ENCODE data around the gene TRIM7.

TRIM7 gene

GRCh38 chr5:181187500-181188213, 17.3 kb downstream of the TRIM7 start:
- H3K27me3 ChIP-seq (ENCODE audit: insufficient read depth, low read depth) = no peaks in the 10 kb centered on the region
- peak overlapping the region; percentile 52; the same call in 1 of the 2 replicates for H3K9ac ChIP-seq
- H3K4me2 ChIP-seq = peak overlapping the region; percentile 40
- no peaks in the 10 kb centered on the region for H4K20me1 ChIP-seq (ENCODE audit: insufficient read depth)
- H3K4me1 ChIP-seq (ENCODE audit: low read depth, poor library complexity, severe bottlenecking) = peaks cover 8% of the 10 kb centered on the region
- no peaks in the 10 kb centered on the region for H3K79me2 ChIP-seq (ENCODE audit: insufficient read depth, low read depth)
- TF ChIP-seq, protein P1, sequence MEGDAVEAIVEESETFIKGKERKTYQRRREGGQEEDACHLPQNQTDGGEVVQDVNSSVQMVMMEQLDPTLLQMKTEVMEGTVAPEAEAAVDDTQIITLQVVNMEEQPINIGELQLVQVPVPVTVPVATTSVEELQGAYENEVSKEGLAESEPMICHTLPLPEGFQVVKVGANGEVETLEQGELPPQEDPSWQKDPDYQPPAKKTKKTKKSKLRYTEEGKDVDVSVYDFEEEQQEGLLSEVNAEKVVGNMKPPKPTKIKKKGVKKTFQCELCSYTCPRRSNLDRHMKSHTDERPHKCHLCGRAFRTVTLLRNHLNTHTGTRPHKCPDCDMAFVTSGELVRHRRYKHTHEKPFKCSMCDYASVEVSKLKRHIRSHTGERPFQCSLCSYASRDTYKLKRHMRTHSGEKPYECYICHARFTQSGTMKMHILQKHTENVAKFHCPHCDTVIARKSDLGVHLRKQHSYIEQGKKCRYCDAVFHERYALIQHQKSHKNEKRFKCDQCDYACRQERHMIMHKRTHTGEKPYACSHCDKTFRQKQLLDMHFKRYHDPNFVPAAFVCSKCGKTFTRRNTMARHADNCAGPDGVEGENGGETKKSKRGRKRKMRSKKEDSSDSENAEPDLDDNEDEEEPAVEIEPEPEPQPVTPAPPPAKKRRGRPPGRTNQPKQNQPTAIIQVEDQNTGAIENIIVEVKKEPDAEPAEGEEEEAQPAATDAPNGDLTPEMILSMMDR (conservative IDR thresholded peaks at IDR 0.05; ENCODE audit: low read depth, low read length) = peak; percentile 12; the same call in 1 of the 2 replicates
- H3K27ac ChIP-seq = peak overlapping the region; percentile 57
- no peaks in the 10 kb centered on the region for H3K36me3 ChIP-seq (ENCODE audit: insufficient read depth)
- H2AFZ ChIP-seq (ENCODE audit: low read depth) = peak overlapping the region; percentile 60; the same call in 1 of the 2 replicates
- no peak overlapping the region for H3K4me3 ChIP-seq (IDR thresholded peaks at IDR 0.05; ENCODE audit: insufficient read depth, low read depth, low read length)

- Histone ChIP-seq H4K20me1 (ENCODE audit: insufficient read depth) (no peaks in the 10 kb centered on the region), H3K4me3 (IDR thresholded peaks at IDR 0.05; ENCODE audit: insufficient read depth, low read depth, low read length) (no peak overlapping the region), H3K9ac (peak overlapping the region; percentile 52; the same call in 1 of the 2 replicates), H3K4me2 (peak overlapping the region; percentile 40), H3K27me3 (ENCODE audit: insufficient read depth, low read depth) (no peaks in the 10 kb centered on the region), H2AFZ (ENCODE audit: low read depth) (peak overlapping the region; percentile 60; the same call in 1 of the 2 replicates), H3K4me1 (ENCODE audit: low read depth, poor library complexity, severe bottlenecking) (peaks cover 14% of the 10 kb centered on the region), H3K79me2 (ENCODE audit: insufficient read depth, low read depth) (no peaks in the 10 kb centered on the region), H3K27ac (peak overlapping the region; percentile 57), H3K36me3 (ENCODE audit: insufficient read depth) (no peaks in the 10 kb centered on the region)
- TF ChIP-seq, protein P1 (conservative IDR thresholded peaks at IDR 0.05; ENCODE audit: low read depth, low read length) = no peak
Observed at GRCh38 chr5:181186986-181187499, 18.0 kb downstream of the TRIM7 start.

GRCh38 chr5:181186022-181186421, 19.0 kb downstream of the TRIM7 start:
- Histone ChIP-seq H3K27ac (no peak overlapping the region), H3K79me2 (ENCODE audit: insufficient read depth, low read depth) (no peaks in the 10 kb centered on the region), H3K4me2 (no peak overlapping the region; the same call in 1 of the 2 replicates), H2AFZ (ENCODE audit: low read depth) (no peak overlapping the region), H3K4me1 (ENCODE audit: low read depth, poor library complexity, severe bottlenecking) (peaks cover 19% of the 10 kb centered on the region), H3K36me3 (ENCODE audit: insufficient read depth) (no peaks in the 10 kb centered on the region), H4K20me1 (ENCODE audit: insufficient read depth) (no peaks in the 10 kb centered on the region), H3K9ac (no peak overlapping the region), H3K27me3 (ENCODE audit: insufficient read depth, low read depth) (no peaks in the 10 kb centered on the region), H3K4me3 (IDR thresholded peaks at IDR 0.05; ENCODE audit: insufficient read depth, low read depth, low read length) (no peak overlapping the region)
- TF ChIP-seq, protein P1 (conservative IDR thresholded peaks at IDR 0.05; ENCODE audit: low read depth, low read length) = no peak

- peaks cover 24% of the 10 kb centered on the region for H3K4me1 ChIP-seq (ENCODE audit: low read depth, poor library complexity, severe bottlenecking)
- H3K27ac ChIP-seq = peak overlapping the region; percentile 95; the same call in 1 of the 2 replicates
- H2AFZ ChIP-seq (ENCODE audit: low read depth) = no peak overlapping the region
- no peak overlapping the region for H3K4me2 ChIP-seq
- no peak overlapping the region for H3K9ac ChIP-seq
- H3K27me3 ChIP-seq (ENCODE audit: insufficient read depth, low read depth) = no peaks in the 10 kb centered on the region
- H3K4me3 ChIP-seq (IDR thresholded peaks at IDR 0.05; ENCODE audit: insufficient read depth, low read depth, low read length) = no peak overlapping the region
- H3K36me3 ChIP-seq (ENCODE audit: insufficient read depth) = no peaks in the 10 kb centered on the region
- TF ChIP-seq, protein P1 (conservative IDR thresholded peaks at IDR 0.05; ENCODE audit: low read depth, low read length) = no peak
- no peaks in the 10 kb centered on the region for H3K79me2 ChIP-seq (ENCODE audit: insufficient read depth, low read depth)
- no peaks in the 10 kb centered on the region for H4K20me1 ChIP-seq (ENCODE audit: insufficient read depth)
Observed at GRCh38 chr5:181185560-181185959, 19.4 kb downstream of the TRIM7 start.

Measured in KMS-11 (cell line).